Erythroblast (primary cell): ENCODE results near the gene SRF.

Experiments
- DNase-seq, 2 experiments: peaks; one replicate each; lab custom pipeline; 2025; lab: John Stamatoyannopoulos, UW
- GATA1 ChIP-seq: IDR thresholded peaks from 2 replicates; pipeline ENCODE4 v1.6.1; 2011; ENCODE audit warnings: low read depth, mild to moderate bottlenecking, control low read depth, low read length, moderate library complexity
- POLR2A ChIP-seq: IDR thresholded peaks from 2 replicates; pipeline ENCODE4 v1.6.1; 2011; ENCODE audit warnings: mild to moderate bottlenecking, low read length

Gene SRF

DNA sequence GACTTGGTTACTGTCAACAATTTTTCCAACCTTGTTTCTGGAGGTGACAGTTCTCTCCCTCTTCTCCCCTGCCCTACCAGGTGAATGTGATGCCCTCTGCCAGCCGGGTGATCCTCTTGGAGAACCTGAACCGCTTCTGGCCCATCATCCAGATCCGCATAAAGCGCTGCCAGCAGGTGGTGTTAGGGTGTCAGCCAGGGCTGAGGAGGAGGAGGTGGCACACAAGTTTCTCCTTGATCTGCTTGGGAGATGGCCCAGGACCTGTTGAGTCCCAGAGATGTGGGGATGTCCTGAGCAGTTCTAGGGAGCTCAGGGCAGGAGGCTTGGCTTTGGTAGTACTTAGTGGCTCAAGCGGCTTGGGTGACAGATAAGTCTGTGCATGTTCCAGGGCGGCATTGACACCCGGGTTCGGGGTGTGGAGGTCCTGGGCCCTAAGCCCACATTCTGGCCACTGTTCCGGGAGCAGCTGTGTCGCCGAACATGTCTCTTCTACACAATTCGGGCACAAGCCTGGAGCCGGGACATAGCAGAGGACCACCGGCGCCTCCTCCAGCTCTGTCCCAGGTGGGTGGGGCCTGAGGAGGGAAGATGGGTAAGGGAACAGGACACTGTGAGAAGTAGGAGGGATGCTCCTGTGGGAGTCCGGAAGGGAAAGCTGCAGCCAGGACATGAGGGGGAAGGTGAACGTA is 32.1 kb downstream of the SRF start:
- no peak for DNase-seq
- TF ChIP-seq GATA1 (no peak), POLR2A (no peak)

DNA sequence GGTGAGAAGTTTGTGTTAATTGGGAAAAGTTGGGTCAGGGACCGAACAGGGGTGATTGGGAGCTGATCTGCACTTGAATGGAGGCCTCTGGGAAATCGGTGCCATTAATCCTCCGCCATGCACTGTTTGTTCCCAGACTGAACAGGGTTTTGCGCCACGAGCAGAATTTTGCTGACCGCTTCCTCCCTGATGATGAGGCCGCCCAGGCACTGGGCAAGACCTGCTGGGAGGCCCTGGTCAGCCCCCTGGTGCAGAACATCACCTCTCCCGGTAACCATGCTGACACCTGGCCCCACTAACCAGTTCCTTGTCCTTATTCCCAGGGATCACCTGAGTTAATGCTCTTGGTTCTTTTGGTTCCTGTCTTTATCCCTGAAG is 32.6 kb downstream of the SRF start:
- TF ChIP-seq GATA1 (no peak), POLR2A (no peak)
- DNase-seq: no peak

DNA sequence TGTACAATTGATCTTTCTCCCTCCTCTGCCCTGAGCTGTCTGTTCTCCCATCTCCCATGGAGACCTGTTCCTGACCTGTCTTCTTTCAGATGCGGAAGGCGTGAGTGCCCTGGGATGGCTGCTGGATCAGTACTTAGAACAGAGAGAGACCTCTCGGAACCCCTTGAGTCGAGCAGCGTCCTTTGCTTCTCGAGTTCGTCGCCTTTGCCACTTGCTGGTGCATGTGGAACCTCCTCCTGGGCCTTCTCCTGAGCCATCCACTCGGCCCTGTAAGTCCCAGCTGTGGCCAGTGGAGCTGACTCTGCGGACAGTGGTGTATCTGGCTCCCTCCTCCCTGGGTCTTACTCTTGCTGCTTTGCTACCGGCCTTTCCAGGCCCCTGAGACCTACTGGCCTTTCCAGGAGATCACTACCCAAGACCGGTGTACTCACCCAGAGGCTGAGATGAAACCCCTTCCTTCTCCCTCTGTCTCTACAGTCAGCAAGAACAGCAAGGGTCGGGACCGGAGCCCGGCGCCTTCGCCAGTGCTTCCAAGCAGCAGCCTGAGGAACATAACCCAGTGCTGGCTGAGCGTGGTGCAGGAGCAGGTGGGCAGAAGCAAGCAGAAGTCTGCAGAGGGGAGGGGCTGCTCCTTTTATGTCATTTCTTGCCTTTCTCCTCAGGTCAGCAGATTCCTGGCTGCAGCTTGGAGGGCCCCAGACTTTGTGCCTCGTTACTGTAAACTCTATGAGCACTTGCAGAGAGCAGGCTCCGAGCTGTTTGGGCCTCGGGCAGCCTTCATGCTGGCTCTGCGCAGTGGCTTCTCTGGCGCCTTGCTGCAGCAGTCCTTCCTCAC is 33.4 kb downstream of the SRF start:
- no peak for TF ChIP-seq POLR2A
- no peak for TF ChIP-seq GATA1
- no peak for DNase-seq

DNA sequence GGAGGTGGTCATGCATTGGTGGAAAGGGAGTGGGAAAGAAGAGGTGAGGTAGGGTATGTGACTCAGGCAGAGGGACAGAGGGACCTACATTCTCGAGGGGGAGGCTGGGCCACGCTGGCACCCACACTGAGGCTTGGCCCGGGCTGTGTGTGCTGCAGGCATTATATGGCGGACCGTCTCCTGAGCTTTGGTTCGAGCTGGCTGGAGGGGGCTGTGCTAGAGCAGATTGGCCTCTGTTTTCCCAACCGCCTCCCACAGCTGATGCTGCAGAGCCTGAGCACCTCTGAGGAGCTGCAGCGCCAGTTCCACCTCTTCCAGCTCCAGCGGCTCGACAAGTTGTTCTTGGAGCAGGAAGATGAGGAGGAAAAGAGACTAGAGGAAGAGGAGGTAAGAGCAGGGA is 34.8 kb downstream of the SRF start:
- DNase-seq: no peak
- TF ChIP-seq POLR2A: no peak
- no peak for TF ChIP-seq GATA1

DNA sequence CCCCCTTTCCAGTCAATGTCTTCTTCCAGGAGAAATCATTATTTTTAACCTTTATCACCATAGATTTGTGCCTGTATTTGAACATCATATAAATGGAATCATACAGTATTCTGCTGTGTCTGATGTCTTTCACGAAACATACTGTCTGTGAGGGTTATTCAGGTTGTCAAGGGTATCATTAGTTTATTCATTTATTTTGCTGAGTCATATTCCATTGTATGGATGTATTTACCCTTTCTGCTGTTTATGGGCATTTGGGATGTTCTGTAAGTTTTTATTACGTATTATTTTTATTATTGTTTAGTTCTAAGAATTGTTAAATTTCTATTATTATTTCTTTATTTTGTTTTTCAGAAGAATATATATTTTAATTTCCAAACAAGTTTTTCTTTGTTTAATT is 36.2 kb downstream of the SRF start:
- DNase-seq: no peak

DNA sequence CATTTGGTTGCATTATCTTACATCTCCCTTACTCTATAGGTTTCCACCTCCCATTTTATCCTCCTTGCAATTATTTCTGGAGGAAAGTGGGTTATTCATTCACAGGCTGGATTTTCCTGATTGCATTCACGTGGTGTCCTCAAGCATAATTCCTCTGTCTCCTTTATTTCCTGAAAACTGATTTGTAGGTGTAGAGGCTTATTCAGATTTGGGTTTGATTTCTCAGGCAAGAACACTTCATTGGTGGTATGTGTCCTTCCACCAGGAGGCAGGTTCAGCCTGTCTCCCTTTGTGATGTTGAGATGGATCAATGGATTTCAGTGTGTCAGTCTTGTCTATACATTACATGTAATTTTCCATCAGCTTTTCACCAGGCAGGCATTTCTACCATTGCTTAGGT is 40.9 kb downstream of the SRF start:
- TF ChIP-seq GATA1 (no peak), POLR2A (no peak)
- no peak for DNase-seq

More for the DNA sequence above, 36.2 kb downstream of the SRF start:
- TF ChIP-seq POLR2A: no peak
- TF ChIP-seq GATA1: no peak

DNA sequence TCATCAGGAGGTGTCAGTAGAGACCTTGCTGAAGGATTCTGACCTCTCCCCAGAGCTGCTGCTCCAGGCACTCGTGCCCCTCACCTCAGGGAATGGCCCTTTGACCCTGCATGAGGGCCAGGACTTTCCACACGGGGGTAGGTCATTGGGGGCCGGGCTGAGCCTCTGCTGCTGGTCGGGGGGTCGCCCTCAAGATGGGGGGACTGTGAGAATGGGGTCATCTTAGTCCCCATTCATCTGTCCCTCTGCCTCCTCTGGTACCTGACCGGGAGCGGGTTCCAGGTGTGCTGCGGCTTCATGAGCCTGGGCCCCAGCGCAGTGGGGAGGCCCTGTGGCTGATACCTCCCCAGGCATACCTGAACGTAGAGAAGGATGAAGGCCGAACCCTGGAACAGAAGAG is 42.4 kb downstream of the SRF start:
- DNase-seq: no peak
- no peak for TF ChIP-seq POLR2A
- TF ChIP-seq GATA1: no peak

DNA sequence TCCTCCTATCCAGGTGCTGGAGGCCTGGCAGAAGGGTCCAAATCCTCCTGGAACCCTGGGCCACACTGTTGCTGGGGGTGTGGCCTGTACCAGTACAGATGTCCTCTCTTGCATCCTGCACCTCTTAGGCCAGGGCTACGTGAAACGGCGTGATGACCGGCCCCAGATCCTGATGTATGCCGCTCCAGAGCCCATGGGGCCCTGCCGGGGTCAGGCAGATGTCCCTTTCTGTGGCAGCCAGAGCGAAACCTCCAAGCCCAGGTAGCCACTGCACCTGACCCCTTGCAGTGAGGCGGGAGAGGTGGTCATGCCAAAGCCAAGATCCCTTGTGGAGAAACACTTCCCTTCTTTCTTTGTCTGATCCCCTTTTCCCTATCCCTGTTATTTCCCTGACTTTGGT is 44.0 kb downstream of the SRF start:
- no peak for TF ChIP-seq GATA1
- no peak for TF ChIP-seq POLR2A
- DNase-seq: no peak

DNA sequence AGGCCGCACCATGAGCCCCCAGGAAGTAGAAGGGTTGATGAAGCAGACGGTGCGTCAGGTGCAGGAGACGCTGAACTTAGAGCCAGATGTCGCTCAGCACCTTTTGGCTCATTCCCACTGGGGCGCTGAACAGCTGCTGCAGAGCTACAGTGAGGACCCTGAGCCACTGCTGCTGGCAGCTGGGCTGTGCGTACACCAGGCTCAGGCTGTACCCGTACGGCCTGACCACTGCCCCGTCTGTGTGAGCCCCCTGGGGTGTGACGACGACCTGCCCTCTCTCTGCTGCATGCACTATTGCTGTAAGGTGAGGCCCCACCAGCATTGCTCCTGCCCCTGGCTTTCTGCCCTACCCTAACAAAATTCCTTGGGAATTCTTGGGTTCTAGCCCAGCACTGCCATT is 45.1 kb downstream of the SRF start:
- no peak for TF ChIP-seq POLR2A
- TF ChIP-seq GATA1: no peak

DNA sequence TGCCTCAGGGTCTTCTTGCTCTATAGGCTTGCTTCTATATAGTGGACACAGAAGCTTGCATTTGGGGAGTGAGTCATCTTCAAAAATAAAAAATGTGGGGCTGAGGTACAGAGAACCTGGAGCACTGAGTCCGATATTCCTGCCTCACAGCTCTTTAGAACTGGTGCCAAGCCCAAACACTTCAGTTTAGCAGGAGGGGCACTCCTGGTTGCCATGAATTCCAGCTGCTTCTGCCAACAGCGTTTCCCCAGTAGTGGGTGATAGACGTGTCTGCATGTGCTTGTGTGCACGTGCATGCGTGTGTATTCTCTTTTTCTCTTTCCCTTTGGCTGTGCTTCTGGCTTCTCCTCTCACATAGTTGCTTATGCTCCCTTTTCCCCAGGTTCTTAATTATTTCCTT is 46.3 kb downstream of the SRF start:
- no peak for TF ChIP-seq GATA1
- no peak for TF ChIP-seq POLR2A
- DNase-seq: no peak

More for the DNA sequence above, 45.1 kb downstream of the SRF start:
- no peak for DNase-seq

DNA sequence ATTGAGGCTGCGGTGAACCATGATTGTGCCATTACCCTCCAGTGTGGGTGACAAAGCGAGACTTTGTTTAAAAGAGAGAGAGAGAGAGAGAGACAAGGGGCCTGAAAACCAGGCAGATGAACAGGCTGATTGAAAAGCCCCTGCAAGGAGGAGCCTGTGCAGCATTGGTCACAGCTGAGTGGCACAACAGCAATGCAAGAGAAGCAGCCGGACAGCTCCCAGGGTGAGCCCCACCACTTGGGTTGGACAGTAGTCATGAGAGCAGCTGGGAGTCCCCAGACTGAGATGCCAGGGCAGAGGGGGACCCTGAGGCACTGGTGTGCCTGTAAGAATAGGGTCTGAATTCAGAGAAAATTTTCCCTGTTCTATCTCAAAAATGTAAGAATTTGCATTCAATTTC is 48.0 kb downstream of the SRF start:
- no peak for DNase-seq
- TF ChIP-seq GATA1: no peak
- TF ChIP-seq POLR2A: no peak

DNA sequence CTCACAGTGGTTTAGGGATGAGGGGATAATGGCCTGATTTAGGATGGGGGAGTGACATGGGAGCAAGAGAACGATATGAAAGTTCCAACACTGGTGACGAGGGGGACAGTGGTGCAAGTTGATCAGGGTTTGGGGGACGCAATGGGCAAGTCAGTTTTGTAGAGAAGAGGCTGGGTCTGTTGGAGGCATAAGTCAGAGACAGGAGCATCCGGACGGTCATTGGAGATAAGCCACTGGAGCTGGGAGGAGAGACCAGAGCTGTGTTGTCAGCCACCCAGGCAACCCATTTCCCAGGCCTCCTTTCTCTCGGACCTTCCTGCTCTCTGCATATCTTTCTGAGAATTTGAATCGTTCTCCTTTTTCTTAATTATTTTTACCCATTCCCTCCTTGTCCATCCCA is 48.7 kb downstream of the SRF start:
- TF ChIP-seq POLR2A: no peak
- TF ChIP-seq GATA1: no peak
- DNase-seq: no peak

DNA sequence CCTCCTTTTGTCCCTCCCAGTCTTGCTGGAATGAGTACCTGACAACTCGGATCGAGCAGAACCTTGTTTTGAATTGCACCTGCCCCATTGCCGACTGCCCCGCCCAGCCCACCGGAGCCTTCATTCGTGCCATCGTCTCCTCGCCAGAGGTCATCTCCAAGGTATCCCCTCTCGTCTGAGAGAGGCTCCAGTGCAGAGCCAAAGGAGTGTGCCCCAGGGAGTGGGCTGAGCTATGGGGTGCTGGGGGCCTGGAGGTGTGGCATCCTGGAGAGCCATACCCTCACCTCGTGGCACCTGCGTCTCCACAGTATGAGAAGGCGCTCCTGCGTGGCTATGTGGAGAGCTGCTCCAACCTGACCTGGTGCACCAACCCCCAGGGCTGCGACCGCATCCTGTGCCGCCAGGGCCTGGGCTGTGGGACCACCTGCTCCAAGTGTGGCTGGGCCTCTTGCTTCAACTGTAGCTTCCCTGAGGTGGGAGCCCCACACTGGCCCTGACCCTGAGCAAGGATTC is 49.4 kb downstream of the SRF start:
- no peak for DNase-seq
- TF ChIP-seq POLR2A: no peak
- no peak for TF ChIP-seq GATA1
